Measurements from ENCODE around the gene ACSL1.

- TF ChIP-seq CTCF (conservative IDR thresholded peaks at IDR 0.05 in 1 of 2, IDR thresholded peaks at IDR 0.05 in 1 of 2; ENCODE audit: low read depth in 1 of 2, low read length in 2 of 2) = no peak
- TF ChIP-seq EZH2 (IDR thresholded peaks at IDR 0.05; ENCODE audit: low read length, missing control alignments) = no peak
Measured at GRCh38 chr4:184731056-184731455, 94.7 kb downstream of the ACSL1 start.
